Neural progenitor cell (in vitro differentiated cells): Measurements from ENCODE around the gene AGO1. TPM values are rescaled to one million over a fixed set of nuclear protein-coding genes. Genes with fewer than 3 reads are reported as not detected.

Experiments
- DNase-seq: peaks from one replicate; pipeline ENCODE4 v3.0.0-alpha.2; 2016; ENCODE audit warnings: low spot score
- H2AFZ ChIP-seq: fragments of 200-600 bp; sonication (generic); replicated peaks from 2 replicates; pipeline ENCODE4 v1.6.1; 2016; ENCODE audit warnings: antibody characterized with exemption
- H3F3A ChIP-seq: fragments of 200-600 bp; sonication (generic); 2 replicates; pipeline ENCODE4 v1.6.1; 2016; ENCODE audit warnings: antibody characterized with exemption, low read depth
- H3K27ac ChIP-seq: fragments of 200-600 bp; sonication (generic); 2 replicates; pipeline ENCODE4 v1.5.1; 2016; ENCODE audit warnings: mild to moderate bottlenecking
- H3K27me3 ChIP-seq: fragments of 200-600 bp; sonication (generic); 2 replicates; pipeline ENCODE4 v1.6.1; 2016; ENCODE audit warnings: mild to moderate bottlenecking, moderate library complexity
- H3K36me3 ChIP-seq: fragments of 200-600 bp; sonication (generic); 2 replicates; pipeline ENCODE4 v1.5.1; 2016
- H3K4me1 ChIP-seq: fragments of 200-600 bp; sonication (generic); 2 replicates; pipeline ENCODE4 v1.6.1; 2016; ENCODE audit warnings: mixed run types
- H3K4me2 ChIP-seq: fragments of 200-600 bp; sonication (generic); 2 replicates; pipeline ENCODE4 v1.6.1; 2016
- H3K4me3 ChIP-seq: fragments of 200-600 bp; sonication (generic); 2 replicates; pipeline ENCODE4 v1.5.1; 2016
- H3K79me2 ChIP-seq: fragments of 200-600 bp; sonication (generic); 2 replicates; pipeline ENCODE4 v1.6.1; 2016; ENCODE audit warnings: low read depth
- H3K9ac ChIP-seq: fragments of 200-600 bp; sonication (generic); 2 replicates; pipeline ENCODE4 v1.6.1; 2016
- H3K9me3 ChIP-seq: fragments of 200-600 bp; sonication (generic); 2 replicates; pipeline ENCODE4 v1.5.1; 2016; ENCODE audit warnings: low read depth
- H4K20me1 ChIP-seq: fragments of 200-600 bp; sonication (generic); 2 replicates; pipeline ENCODE4 v1.6.1; 2016; ENCODE audit warnings: low read depth
- H3K27ac Mint-ChIP-seq: 3 replicates; pipeline ENCODE4 v1.8.0; 2021; ENCODE audit warnings: mixed read lengths
- H3K27me3 Mint-ChIP-seq: 2 replicates; pipeline ENCODE4 v1.8.0; 2022; ENCODE audit warnings: low read depth, mild to moderate bottlenecking, inconsistent platforms, moderate library complexity, mixed read lengths; ENCODE audit not compliant: insufficient read depth
- H3K36me3 Mint-ChIP-seq: 3 replicates; pipeline ENCODE4 v1.8.0; 2021; ENCODE audit warnings: mixed read lengths
- H3K4me1 Mint-ChIP-seq: 3 replicates; pipeline ENCODE4 v1.8.0; 2021; ENCODE audit warnings: mixed read lengths
- H3K4me3 Mint-ChIP-seq: 3 replicates; pipeline ENCODE4 v1.8.0; 2021; ENCODE audit warnings: mild to moderate bottlenecking, moderate library complexity, mixed read lengths
- H3K9me3 Mint-ChIP-seq: 3 replicates; pipeline ENCODE4 v1.8.0; 2020; ENCODE audit warnings: mixed read lengths
- EZH2 ChIP-seq: fragments of 200-600 bp; sonication (generic); IDR thresholded peaks from 2 replicates; pipeline ENCODE4 v1.6.1; 2017; ENCODE audit warnings: antibody characterized with exemption, mild to moderate bottlenecking, moderate library complexity
- EZH2phosphoT487 ChIP-seq: fragments of 200-600 bp; sonication (generic); IDR thresholded peaks from 2 replicates; pipeline ENCODE4 v1.6.1; 2017; ENCODE audit warnings: antibody characterized with exemption
- total RNA-seq: library from RNA; depleted of rRNA; stranded (reverse); fragments of >200 nt; gene quantifications from 2 replicates; pipeline ENCODE4 v1.2.3, GENCODE V29; 2015; ENCODE audit warnings: low replicate concordance
- TF ChIP-seq, protein P1 (sequence below): fragments of 200-600 bp; sonication (generic); IDR thresholded peaks from 2 replicates; pipeline ENCODE4 v1.5.1; 2017; ENCODE audit warnings: antibody characterized with exemption, mild to moderate bottlenecking

The AGO1 gene
- total RNA-seq, 1 donor from 2014 or later = 24.1 TPM

DNA sequence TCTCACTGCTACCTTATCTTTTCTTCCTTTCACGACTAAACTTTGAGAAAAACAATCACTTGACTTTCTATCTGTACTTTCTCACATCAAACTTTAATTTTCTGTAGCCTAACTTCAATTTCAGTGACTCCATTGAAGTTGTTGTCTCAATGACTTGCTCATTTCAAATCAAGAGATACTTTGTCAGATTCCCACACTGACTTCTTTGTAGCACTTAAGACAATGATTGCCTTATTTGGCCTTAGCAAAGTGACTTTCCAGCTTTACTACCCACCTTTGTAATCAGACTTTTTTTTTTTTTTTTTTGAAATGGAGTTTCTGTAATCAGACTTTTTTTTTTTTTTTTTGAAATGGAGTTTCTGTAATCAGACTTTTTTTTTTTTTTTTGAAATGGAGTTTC is 38.2 kb upstream of the AGO1 start:
- no peaks in the 10 kb centered on the region for H3K9me3 ChIP-seq
- H3F3A ChIP-seq = peaks cover 2% of the 10 kb centered on the region
- H3K4me1 Mint-ChIP-seq = no peaks in the 10 kb centered on the region
- no peak overlapping the region for H3K4me3 ChIP-seq
- H4K20me1 ChIP-seq = no peaks in the 10 kb centered on the region
- no peaks in the 10 kb centered on the region for H3K27me3 ChIP-seq
- H2AFZ ChIP-seq = no peak overlapping the region
- no peaks in the 10 kb centered on the region for H3K4me1 ChIP-seq
- no peaks in the 10 kb centered on the region for H3K27me3 Mint-ChIP-seq
- no peak overlapping the region for H3K27ac ChIP-seq
- no peaks in the 10 kb centered on the region for H3K79me2 ChIP-seq
- H3K9ac ChIP-seq = no peak overlapping the region
- no peaks in the 10 kb centered on the region for H3K9me3 Mint-ChIP-seq
- TF ChIP-seq EZH2phosphoT487 (no peak), EZH2 (no peak)
- TF ChIP-seq, protein P1, sequence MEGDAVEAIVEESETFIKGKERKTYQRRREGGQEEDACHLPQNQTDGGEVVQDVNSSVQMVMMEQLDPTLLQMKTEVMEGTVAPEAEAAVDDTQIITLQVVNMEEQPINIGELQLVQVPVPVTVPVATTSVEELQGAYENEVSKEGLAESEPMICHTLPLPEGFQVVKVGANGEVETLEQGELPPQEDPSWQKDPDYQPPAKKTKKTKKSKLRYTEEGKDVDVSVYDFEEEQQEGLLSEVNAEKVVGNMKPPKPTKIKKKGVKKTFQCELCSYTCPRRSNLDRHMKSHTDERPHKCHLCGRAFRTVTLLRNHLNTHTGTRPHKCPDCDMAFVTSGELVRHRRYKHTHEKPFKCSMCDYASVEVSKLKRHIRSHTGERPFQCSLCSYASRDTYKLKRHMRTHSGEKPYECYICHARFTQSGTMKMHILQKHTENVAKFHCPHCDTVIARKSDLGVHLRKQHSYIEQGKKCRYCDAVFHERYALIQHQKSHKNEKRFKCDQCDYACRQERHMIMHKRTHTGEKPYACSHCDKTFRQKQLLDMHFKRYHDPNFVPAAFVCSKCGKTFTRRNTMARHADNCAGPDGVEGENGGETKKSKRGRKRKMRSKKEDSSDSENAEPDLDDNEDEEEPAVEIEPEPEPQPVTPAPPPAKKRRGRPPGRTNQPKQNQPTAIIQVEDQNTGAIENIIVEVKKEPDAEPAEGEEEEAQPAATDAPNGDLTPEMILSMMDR = no peak
- H3K4me3 Mint-ChIP-seq = no peak overlapping the region
- DNase-seq = no peak
- H3K36me3 ChIP-seq = no peaks in the 10 kb centered on the region
- H3K27ac Mint-ChIP-seq = no peak overlapping the region
- H3K4me2 ChIP-seq = no peak overlapping the region
- H3K36me3 Mint-ChIP-seq = peaks cover 21% of the 10 kb centered on the region

DNA sequence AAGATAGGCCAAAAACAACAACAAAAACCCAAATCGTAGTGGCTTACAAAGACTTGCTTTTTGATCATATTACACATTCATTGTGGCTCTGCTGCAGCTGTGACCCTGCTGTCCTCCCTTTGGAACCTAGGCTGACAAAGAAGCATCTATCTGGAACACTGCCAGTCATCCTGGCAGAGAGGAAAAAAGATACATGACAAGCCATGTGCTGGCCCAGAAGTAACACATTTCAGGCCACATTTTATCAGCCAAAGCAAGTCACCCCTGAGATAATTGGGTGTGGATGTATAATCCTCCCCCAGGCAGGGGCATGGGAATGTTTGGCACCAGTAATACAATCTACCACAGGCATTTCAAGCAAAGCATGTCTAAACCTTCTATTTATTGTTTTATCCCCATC is 37.2 kb upstream of the AGO1 start:
- no peak overlapping the region for H3K27ac Mint-ChIP-seq
- Histone ChIP-seq H3K36me3 (no peaks in the 10 kb centered on the region), H4K20me1 (no peaks in the 10 kb centered on the region), H3K9me3 (no peaks in the 10 kb centered on the region), H3K27me3 (no peaks in the 10 kb centered on the region), H3K79me2 (no peaks in the 10 kb centered on the region), H3K9ac (no peak overlapping the region), H3K4me2 (no peak overlapping the region), H3F3A (peaks cover 2% of the 10 kb centered on the region), H3K27ac (no peak overlapping the region), H3K4me3 (no peak overlapping the region), H3K4me1 (no peaks in the 10 kb centered on the region), H2AFZ (no peak overlapping the region)
- no peak overlapping the region for H3K4me3 Mint-ChIP-seq
- TF ChIP-seq, protein P1 = no peak
- TF ChIP-seq EZH2 = no peak
- no peak for TF ChIP-seq EZH2phosphoT487
- no peak for DNase-seq
- H3K4me1 Mint-ChIP-seq = no peaks in the 10 kb centered on the region
- H3K27me3 Mint-ChIP-seq = no peaks in the 10 kb centered on the region
- H3K9me3 Mint-ChIP-seq = no peaks in the 10 kb centered on the region
- peaks cover 22% of the 10 kb centered on the region for H3K36me3 Mint-ChIP-seq

DNA sequence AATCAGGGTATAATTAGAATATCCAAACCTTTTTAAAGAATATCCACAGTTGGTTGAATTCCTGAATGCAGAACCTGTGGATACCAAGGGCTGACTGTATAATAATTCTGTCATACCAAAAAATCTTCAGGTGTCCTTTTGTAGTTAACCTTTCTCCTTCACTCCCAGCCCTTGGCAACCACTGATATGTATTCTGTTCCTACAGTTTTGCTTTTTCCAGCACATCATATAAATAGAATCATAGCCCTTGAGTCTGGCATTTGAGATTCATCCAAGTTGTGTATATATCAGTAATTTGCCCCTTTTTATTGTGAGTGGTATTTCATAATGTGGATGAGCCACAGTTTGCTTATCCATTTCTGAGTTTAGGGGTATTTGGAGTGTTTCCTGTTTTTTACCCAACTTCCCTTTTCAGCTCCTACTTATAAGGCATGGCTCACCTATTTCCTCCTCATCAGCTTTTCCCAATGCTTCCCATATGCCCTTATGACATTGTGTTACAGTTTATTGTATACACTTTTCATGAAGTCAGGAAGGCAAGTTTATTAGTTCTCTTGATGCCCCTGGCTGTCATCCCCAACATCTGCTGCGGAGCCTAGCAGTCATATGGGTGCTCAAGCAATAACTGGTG is 35.0 kb upstream of the AGO1 start:
- Histone ChIP-seq H3K4me2 (no peak overlapping the region), H3K4me3 (no peak overlapping the region), H3K9me3 (no peaks in the 10 kb centered on the region), H3K27ac (no peak overlapping the region), H3K79me2 (no peaks in the 10 kb centered on the region), H3K9ac (no peak overlapping the region), H4K20me1 (no peaks in the 10 kb centered on the region), H3K4me1 (no peaks in the 10 kb centered on the region), H3F3A (peaks cover 2% of the 10 kb centered on the region), H3K36me3 (no peaks in the 10 kb centered on the region), H3K27me3 (no peaks in the 10 kb centered on the region), H2AFZ (no peak overlapping the region)
- DNase-seq = no peak
- H3K36me3 Mint-ChIP-seq = peaks cover 17% of the 10 kb centered on the region
- H3K4me1 Mint-ChIP-seq = no peaks in the 10 kb centered on the region
- H3K4me3 Mint-ChIP-seq = no peak overlapping the region
- no peaks in the 10 kb centered on the region for H3K27me3 Mint-ChIP-seq
- H3K27ac Mint-ChIP-seq = no peak overlapping the region
- TF ChIP-seq EZH2phosphoT487 (no peak), EZH2 (no peak)
- TF ChIP-seq, protein P1 = no peak
- no peaks in the 10 kb centered on the region for H3K9me3 Mint-ChIP-seq
